H1 (cell line): ENCODE data around the gene SLC48A1.

ENCODE experiments used
- CTCF ChIP-seq, 3 experiments: IDR thresholded peaks; 1 replicate in 2 of 3; 2 replicates in 1 of 3; pipeline versions ENCODE4 v1.5.1 to v1.6.1; 2011; ENCODE audit warnings: low read length in 3 of 3, mild to moderate bottlenecking in 3 of 3, inconsistent platforms in 2 of 3, low read depth in 1 of 3, moderate library complexity in 1 of 3; ENCODE audit not compliant: insufficient read depth in 1 of 3; ENCODE audit errors: control extremely low read depth in 1 of 3
- JUN ChIP-seq: IDR thresholded peaks from 2 replicates; pipeline ENCODE4 v1.6.1; 2011; ENCODE audit warnings: low read depth, mild to moderate bottlenecking, improper control_type of control experiment, low read length
- PHF8 ChIP-seq: fragments of 200-600 bp; sonication (generic); conservative IDR thresholded peaks from 2 replicates; pipeline ENCODE4 v1.7.1; 2012; ENCODE audit warnings: low read depth, mild to moderate bottlenecking, inconsistent platforms, low read length, moderate library complexity
- POLR2A ChIP-seq, 2 experiments: IDR thresholded peaks; 1 replicate in 1 of 2; 2 replicates in 1 of 2; pipeline ENCODE4 v1.6.1; 2011; ENCODE audit warnings: low read depth in 2 of 2, low read length in 2 of 2, mild to moderate bottlenecking in 2 of 2; ENCODE audit errors: control extremely low read depth in 1 of 2
- TAF1 ChIP-seq: IDR thresholded peaks from 2 replicates; pipeline ENCODE4 v1.6.1; 2011; ENCODE audit warnings: mild to moderate bottlenecking, low read depth, low read length

- TF ChIP-seq CTCF (IDR thresholded peaks at IDR 0.05; ENCODE audit: control extremely low read depth in 1 of 3, insufficient read depth in 1 of 3, low read depth in 1 of 3, low read length in 3 of 3) = no peak
- TF ChIP-seq PHF8 = no peak
- no peak for TF ChIP-seq TAF1
- TF ChIP-seq POLR2A (IDR thresholded peaks at IDR 0.05; ENCODE audit: control extremely low read depth in 1 of 2, low read depth in 2 of 2, low read length in 2 of 2) = no peak
- no peak for TF ChIP-seq JUN
Observed at GRCh38 chr12:47775100-47775911, 2.3 kb downstream of the SLC48A1 start.
